Body of pancreas (tissue), 4 donors: ENCODE results near the gene KIF17.

Experiments used
- POLR2A ChIP-seq, 3 donors: fragments of 450-650 bp; IDR thresholded peaks; one replicate each; pipeline ENCODE4 v1.6.1; 2016; ENCODE audit warnings: antibody characterized with exemption in 3 of 3, mild to moderate bottlenecking in 2 of 3
- TF ChIP-seq, protein P1 (sequence below), 7 experiments: fragments of 450-650 bp in 4 of 7; fragments of 200-600 bp in 3 of 7; sonication (generic) in 3 of 7; IDR thresholded peaks; one replicate each; pipeline ENCODE4 v1.5.1; 2016 to 2019; ENCODE audit warnings: antibody characterized with exemption in 7 of 7

DNA sequence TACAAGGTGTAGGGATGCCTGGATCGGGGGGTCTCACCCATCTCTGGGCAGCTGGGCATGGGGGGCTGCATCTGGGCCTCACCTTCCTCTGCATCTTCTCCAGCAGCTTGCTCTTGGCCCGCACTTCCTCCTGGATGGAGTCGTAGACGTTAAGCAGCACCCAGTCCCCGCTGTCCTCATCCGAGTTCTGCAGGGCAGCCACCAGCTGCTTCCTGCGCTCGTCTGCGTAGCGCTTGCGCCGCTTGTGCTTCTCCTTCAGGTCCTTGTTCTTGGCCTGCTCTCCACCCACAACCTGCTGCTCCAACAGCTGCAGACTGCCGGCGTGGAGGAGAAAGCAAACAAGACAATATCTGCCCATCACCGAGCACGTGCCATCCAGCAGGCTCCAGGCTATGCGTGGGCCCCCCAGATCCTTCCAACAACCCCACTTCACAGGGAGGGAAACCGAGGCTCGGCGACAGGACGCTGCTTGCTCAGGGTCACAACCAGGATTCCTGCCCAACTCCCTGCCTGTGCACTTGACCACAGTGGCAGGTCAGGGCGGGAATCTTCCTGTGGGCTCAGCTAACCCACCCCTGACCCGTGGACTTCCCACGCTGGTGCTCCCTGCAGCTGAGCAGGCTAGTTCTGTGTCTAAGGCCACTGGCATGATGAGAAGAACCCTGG, 35.1 kb downstream of the KIF17 start:
- TF ChIP-seq, protein P1, sequence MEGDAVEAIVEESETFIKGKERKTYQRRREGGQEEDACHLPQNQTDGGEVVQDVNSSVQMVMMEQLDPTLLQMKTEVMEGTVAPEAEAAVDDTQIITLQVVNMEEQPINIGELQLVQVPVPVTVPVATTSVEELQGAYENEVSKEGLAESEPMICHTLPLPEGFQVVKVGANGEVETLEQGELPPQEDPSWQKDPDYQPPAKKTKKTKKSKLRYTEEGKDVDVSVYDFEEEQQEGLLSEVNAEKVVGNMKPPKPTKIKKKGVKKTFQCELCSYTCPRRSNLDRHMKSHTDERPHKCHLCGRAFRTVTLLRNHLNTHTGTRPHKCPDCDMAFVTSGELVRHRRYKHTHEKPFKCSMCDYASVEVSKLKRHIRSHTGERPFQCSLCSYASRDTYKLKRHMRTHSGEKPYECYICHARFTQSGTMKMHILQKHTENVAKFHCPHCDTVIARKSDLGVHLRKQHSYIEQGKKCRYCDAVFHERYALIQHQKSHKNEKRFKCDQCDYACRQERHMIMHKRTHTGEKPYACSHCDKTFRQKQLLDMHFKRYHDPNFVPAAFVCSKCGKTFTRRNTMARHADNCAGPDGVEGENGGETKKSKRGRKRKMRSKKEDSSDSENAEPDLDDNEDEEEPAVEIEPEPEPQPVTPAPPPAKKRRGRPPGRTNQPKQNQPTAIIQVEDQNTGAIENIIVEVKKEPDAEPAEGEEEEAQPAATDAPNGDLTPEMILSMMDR (IDR thresholded peaks at IDR 0.05): no peak
- TF ChIP-seq POLR2A (IDR thresholded peaks at IDR 0.05): no peak
